Measurements from ENCODE around the gene PTPN20. TPM values are rescaled to one million over a fixed set of nuclear protein-coding genes. Genes with fewer than 3 reads are reported as not detected.

PTPN20 gene
- total and polyA plus RNA-seq, 2 of the 4 experiments (the other 2 are of a cell fraction) = 0.14 TPM; not detected in 1

DNA sequence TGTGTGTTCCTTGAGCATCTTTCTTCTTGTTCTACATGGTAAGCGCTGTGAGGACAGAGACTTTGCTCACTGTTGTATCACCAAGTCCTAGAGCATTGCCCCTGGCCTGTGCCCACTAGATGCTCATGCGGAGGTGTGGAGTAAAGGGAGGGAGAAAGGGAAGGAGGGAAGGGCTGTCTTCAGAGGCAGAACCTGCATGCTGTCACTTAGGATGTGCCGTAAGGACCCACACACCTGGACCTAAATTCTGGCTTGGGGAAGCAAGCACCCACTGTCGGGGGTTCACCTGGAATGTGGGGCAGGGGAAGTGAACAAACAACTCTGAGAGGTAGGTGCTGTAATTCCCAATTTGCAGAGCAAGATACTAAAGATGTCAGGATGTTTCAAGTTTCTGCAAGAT is 129.5 kb downstream of the PTPN20 start:
- Histone ChIP-seq H3K79me1 (ENCODE audit: low read depth in 1 of 2, low read length in 2 of 2) (no peaks in the 10 kb centered on the region), H3K27me3 (ENCODE audit: control insufficient read depth, insufficient read depth, low read length) (peaks cover 24% of the 10 kb centered on the region), H2BK20ac (ENCODE audit: low read depth, low read length) (no peak overlapping the region), H3K14ac (replicated peaks; ENCODE audit: low read depth, low read length) (no peak overlapping the region), H3K4me2 (ENCODE audit: low read depth, low read length) (no peak overlapping the region), H3K4me3 (ENCODE audit: insufficient read depth, low read depth, low read length) (no peak overlapping the region), H2BK5ac (ENCODE audit: low read depth, low read length, poor library complexity, severe bottlenecking) (no peak overlapping the region), H3K9ac (ENCODE audit: low read depth, low read length) (no peak overlapping the region), H2AK9ac (replicated peaks; ENCODE audit: low read depth, low read length, poor library complexity) (no peak overlapping the region), H3K9me1 (ENCODE audit: insufficient read depth, low read length) (no peaks in the 10 kb centered on the region), H4K91ac (ENCODE audit: insufficient read depth, low read depth, low read length) (no peak overlapping the region), H4K5ac (ENCODE audit: low read depth, low read length) (no peak overlapping the region), H3K18ac (ENCODE audit: low read depth, low read length) (no peak overlapping the region), H3K27ac (ENCODE audit: insufficient read depth, low read length) (no peak overlapping the region), H3K23ac (ENCODE audit: low read depth, low read length) (no peak overlapping the region), H3K4me1 (ENCODE audit: control insufficient read depth, insufficient read depth, low read length) (no peaks in the 10 kb centered on the region), H3K56ac (ENCODE audit: extremely low read depth, insufficient read depth, low read length) (no peak overlapping the region), H2BK15ac (ENCODE audit: low read depth, low read length) (no peak overlapping the region), H4K8ac (ENCODE audit: low read depth in 2 of 2, low read length in 2 of 2) (no peak overlapping the region), H3K9me3 (ENCODE audit: control insufficient read depth, insufficient read depth, low read length) (no peaks in the 10 kb centered on the region), H2BK120ac (ENCODE audit: low read depth, low read length) (no peak overlapping the region), H4K20me1 (ENCODE audit: insufficient read depth, low read length) (no peaks in the 10 kb centered on the region), H3K36me3 (ENCODE audit: control insufficient read depth, insufficient read depth, low read length) (no peaks in the 10 kb centered on the region), H3K4ac (ENCODE audit: low read depth, low read length) (no peak overlapping the region), H2AFZ (replicated peaks; ENCODE audit: low read length, poor library complexity) (no peak overlapping the region), H2AK5ac (ENCODE audit: low read depth, low read length) (no peak overlapping the region)
- in situ Hi-C loops (cut with MboI; ENCODE audit: low sequenced_read_pairs) (no loop called here), intact Hi-C loops (cut with micrococcal nuclease) (no loop called here), dilution Hi-C loops (cut with HindIII; ENCODE audit: low sequenced_read_pairs, unreplicated experiment) (no loop called here)
- CTCF ChIA-PET = interaction anchor here (0.7 kb wide), 1 partner anchor 15 kb away, joined by 3 read pairs; no protein-coding TSS in a partner anchor
- no CpG with 5 or more reads among the region's 4 CpGs for WGBS, 2 experiments (ENCODE audit: extremely low coverage in 2 of 2, insufficient read length in 1 of 2)
- DNase-seq = no peak
- POLR2A ChIA-PET (ENCODE audit: unreplicated experiment) = no interaction called here
- no TSS peak for BruUV-seq (replicated peaks)
- TF ChIP-seq RAD21 (IDR thresholded peaks at IDR 0.05; ENCODE audit: low read length) = no peak
- TF ChIP-seq, protein P1, sequence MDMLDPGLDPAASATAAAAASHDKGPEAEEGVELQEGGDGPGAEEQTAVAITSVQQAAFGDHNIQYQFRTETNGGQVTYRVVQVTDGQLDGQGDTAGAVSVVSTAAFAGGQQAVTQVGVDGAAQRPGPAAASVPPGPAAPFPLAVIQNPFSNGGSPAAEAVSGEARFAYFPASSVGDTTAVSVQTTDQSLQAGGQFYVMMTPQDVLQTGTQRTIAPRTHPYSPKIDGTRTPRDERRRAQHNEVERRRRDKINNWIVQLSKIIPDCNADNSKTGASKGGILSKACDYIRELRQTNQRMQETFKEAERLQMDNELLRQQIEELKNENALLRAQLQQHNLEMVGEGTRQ (IDR thresholded peaks at IDR 0.05; ENCODE audit: low read depth, low read length) = no peak
- TF ChIP-seq, protein P2, sequence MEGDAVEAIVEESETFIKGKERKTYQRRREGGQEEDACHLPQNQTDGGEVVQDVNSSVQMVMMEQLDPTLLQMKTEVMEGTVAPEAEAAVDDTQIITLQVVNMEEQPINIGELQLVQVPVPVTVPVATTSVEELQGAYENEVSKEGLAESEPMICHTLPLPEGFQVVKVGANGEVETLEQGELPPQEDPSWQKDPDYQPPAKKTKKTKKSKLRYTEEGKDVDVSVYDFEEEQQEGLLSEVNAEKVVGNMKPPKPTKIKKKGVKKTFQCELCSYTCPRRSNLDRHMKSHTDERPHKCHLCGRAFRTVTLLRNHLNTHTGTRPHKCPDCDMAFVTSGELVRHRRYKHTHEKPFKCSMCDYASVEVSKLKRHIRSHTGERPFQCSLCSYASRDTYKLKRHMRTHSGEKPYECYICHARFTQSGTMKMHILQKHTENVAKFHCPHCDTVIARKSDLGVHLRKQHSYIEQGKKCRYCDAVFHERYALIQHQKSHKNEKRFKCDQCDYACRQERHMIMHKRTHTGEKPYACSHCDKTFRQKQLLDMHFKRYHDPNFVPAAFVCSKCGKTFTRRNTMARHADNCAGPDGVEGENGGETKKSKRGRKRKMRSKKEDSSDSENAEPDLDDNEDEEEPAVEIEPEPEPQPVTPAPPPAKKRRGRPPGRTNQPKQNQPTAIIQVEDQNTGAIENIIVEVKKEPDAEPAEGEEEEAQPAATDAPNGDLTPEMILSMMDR (conservative IDR thresholded peaks at IDR 0.05; ENCODE audit: low read depth, low read length) = no peak
- no peak for TF ChIP-seq FOS (IDR thresholded peaks at IDR 0.05; ENCODE audit: low read depth, low read length)
- TF ChIP-seq SMC3 (IDR thresholded peaks at IDR 0.05; ENCODE audit: low read depth, low read length) = no peak
- no peak for TF ChIP-seq NFE2L2 (IDR thresholded peaks at IDR 0.05; ENCODE audit: low read depth, low read length)
- TF ChIP-seq CHD1 (IDR thresholded peaks at IDR 0.05; ENCODE audit: low read depth, low read length) = no peak
- TF ChIP-seq CEBPB (IDR thresholded peaks at IDR 0.05; ENCODE audit: low read depth, low read length) = no peak
- TF ChIP-seq RCOR1 (IDR thresholded peaks at IDR 0.05; ENCODE audit: insufficient replicate concordance, low read length) = no peak
- no peak for TF ChIP-seq MAZ (IDR thresholded peaks at IDR 0.05; ENCODE audit: borderline replicate concordance, low read depth, low read length)
- no peak for TF ChIP-seq MXI1 (IDR thresholded peaks at IDR 0.05; ENCODE audit: borderline replicate concordance, low read depth, low read length)
- TF ChIP-seq BHLHE40 (IDR thresholded peaks at IDR 0.05; ENCODE audit: low read depth, low read length) = no peak
- TF ChIP-seq, protein P3, sequence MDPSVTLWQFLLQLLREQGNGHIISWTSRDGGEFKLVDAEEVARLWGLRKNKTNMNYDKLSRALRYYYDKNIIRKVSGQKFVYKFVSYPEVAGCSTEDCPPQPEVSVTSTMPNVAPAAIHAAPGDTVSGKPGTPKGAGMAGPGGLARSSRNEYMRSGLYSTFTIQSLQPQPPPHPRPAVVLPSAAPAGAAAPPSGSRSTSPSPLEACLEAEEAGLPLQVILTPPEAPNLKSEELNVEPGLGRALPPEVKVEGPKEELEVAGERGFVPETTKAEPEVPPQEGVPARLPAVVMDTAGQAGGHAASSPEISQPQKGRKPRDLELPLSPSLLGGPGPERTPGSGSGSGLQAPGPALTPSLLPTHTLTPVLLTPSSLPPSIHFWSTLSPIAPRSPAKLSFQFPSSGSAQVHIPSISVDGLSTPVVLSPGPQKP (IDR thresholded peaks at IDR 0.05; ENCODE audit: borderline replicate concordance, low read depth, low read length) = no peak
- no peak for TF ChIP-seq POLR2A (IDR thresholded peaks at IDR 0.05; ENCODE audit: low read depth, low read length)
- no peak for TF ChIP-seq MAFK (IDR thresholded peaks at IDR 0.05; ENCODE audit: low read depth, low read length)
- TF ChIP-seq RFX5 (IDR thresholded peaks at IDR 0.05; ENCODE audit: low read depth, low read length) = no peak
- no peak for ATAC-seq (ENCODE audit: low read depth)

Measured in IMR-90 (cell line).